SKM-1 treated with dmso at 0.1 percent for 144 hours (cell line): ENCODE results near the gene JMJD8.

Experiments used
- DNase-seq: peaks from one replicate; lab custom pipeline; 2025; ENCODE audit not compliant: unreplicated experiment; lab: John Stamatoyannopoulos, UW

JMJD8 gene

GRCh38 chr16:722835-723633 is 38.9 kb upstream of the JMJD8 start:
- no peak for DNase-seq

GRCh38 chr16:721765-722540 is 37.8 kb upstream of the JMJD8 start:
- no peak for DNase-seq

- peak; percentile 81 for DNase-seq
These were observed 37.0 kb upstream of the JMJD8 start, which contains the start of gene ANTKMT for GRCh38 chr16:720990-721764. Gene ANTKMT, plus strand, starts transcription at chr16:721146. Its CDS starts 129 bp downstream, at chr16:721275.

DNA sequence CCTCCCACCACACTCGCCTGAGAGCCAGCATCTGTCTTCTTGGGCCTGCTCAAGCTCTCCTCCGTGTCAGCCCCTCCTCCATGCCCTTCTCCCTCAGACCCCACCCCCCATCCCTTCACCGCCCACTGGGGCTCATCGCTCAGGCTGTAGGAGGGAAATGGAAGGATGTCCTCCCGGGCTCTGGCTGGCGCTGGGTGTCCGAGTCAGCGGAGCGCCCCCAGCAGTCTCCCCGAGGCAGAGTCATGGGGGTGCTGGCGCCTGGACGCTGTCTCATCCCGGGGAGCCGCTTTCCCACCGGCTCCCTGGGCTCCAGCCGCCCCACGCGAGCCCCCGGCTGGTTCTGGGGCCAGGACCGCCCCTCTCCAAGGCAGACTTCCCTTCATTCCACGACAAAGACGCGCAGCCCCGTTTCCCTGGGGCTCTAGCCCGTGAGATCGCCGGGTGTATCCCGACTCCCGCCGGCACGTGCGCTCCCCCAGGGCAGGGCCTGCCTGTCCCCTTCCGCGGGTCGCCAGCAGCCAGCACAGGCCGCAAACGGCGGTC is 36.4 kb upstream of the JMJD8 start:
- peak; percentile 25 for DNase-seq

DNA sequence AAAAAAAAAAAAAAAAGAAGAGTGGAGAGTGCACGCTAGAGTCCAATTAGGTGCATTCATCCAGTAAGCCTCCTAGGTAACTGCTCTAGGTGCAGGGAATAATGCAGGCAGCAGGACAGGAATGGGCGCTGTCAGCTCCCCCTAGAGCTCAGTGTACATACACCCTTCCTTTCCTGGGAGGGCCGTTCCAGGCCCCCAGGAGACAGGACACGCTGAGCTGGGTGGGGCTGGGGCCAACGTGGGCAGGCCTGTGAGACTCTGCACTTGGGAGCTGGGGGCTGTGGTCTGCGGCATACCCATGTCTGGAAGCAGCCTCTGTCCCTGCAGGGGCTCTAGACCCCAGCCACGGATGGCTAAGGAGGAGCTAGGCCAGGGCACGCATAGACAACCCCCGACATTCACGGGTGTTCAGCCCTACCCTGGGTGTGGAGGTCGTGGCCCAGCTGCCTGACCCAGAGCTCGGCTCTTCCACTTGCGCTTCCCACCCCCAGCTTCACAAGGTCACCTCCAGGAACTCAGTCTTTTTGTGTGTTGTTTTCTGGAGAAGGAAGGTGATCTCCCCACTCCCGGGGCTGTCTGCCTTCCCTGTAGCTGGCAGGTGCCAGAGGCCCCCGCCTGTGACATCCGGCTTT is 35.8 kb upstream of the JMJD8 start:
- DNase-seq: no peak

- DNase-seq: no peak
These were observed 34.8 kb upstream of the JMJD8 start for GRCh38 chr16:718922-719321.

DNA sequence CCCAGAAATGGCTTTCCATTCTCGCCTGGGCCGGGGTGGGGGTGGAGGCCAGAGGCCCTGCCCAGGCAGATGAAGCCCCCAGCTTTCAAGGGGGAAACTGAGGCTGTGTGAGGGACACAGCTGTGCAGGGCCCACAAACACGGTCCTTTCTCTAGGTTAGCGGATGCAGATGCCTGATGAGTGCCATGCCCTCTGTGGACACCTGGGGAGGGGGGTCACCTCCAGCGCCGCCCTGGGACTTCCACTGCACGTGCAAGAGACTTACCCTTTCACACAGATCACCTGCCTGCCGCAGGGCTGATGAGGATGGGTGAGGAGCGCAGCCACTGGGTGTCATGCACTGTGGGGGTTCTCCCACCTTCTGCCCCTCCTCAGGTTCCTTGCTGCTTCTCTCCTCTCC is 34.3 kb upstream of the JMJD8 start:
- DNase-seq: no peak

DNA sequence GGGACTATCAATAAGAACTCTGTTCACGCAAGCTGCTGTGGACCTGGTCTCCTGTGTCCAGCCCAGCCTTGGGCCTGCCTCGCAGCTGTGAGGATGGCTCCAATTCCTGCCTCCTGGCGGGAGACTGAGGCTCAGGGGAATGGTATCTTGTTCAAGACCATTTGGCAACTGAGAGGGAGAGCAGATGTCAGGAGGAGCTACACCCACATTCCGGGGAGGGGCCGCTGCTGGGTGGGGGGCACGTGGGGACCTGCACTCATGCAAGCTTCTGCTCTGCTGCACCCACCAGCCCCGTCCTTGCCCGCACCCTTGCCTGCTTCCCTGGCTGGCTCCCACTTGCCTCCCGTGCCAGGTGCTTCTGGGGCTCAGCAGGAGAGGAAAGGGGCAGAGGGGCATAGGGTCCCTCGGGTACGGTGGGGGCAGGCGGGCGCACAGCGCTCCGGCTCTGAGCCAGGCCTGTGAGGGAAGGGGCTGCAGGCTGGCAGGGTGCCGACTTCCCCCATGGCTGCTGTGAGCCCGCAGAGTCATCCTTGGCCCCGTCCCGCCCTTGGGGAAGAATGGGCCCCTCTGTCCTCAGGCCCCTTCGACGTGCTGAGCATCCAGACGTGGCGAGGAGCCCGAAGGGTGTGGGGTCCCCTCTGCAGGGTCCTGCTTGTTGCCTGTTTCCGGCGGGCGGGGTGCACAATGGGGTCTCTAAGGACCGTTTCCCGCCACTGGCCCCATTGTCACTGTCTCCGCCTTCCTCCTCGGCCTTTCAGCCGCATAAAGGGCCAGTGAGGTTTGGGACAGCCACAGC is 33.5 kb upstream of the JMJD8 start:
- no peak for DNase-seq

DNA sequence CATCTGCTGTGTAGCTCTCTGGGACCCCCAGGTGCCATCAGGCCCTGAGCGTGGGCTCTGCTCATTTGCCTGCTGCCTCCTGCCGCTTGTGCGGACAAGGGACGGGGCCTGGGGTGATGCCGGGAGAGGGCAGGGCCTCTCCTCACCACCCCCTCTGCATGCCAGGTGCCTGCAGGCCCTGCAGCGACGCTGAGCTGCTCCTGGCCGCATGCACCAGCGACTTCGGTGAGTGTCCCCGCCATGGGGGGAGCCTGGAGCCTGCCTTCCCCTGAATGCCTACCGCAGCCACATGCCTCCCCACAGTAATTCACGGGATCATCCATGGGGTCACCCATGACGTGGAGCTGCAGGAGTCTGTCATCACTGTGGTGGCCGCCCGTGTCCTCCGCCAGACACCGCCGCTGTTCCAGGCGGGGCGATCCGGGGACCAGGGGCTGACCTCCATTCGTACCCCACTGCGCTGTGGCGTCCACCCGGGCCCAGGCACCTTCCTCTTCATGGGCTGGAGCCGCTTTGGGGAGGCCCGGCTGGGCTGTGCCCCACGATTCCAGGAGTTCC is 32.7 kb upstream of the JMJD8 start:
- no peak for DNase-seq

DNA sequence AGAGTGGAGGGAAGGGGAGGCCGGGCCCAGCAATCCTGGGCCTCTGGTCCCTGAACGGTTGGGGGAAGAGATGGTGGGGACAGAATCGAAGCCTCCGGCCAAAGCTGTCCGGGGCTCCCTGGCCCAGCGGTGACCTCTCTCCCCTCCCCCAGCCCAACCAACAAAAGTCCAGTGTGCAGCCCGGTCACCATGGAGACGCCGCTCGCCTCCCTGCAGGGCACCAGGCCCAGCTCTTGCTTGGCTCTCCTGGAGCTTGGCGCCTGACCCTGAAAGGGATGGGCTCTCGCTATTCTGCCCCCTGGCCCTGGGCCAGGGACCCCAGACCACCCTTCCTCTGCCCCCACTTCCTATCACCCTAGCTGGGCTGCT is 32.0 kb upstream of the JMJD8 start:
- no peak for DNase-seq

DNA sequence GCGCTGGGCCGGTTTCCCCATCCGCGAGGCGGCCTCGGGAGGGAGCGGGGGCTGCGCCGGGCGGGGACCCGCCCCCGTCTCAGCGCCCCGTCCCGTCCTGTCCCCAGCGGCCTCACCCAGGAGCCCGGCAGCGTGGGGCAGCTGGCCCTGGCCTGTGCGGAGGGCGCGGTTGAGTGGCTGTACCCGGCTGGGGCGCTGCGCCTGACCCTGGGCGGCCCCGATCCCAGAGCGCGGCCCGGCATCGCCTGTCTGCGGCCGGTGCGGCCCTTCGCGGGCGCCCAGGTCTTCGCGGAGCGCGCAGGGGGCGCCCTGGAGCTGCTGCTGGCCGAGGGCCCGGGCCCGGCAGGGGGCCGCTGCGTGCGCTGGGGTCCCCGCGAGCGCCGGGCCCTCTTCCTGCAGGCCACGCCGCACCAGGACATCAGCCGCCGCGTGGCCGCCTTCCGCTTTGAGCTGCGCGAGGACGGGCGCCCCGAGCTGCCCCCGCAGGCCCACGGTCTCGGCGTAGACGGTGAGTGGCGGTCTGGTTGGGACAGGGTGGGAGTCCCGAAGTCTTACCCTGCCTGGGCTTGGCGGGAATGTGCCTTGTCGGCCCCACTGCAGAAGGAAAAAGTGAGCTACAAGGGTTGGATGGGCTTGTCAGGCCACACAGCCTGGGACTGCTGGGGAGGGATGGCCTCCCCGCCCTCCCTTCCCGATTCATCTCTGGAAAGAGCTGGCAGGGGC is 31.5 kb upstream of the JMJD8 start:
- no peak for DNase-seq

- DNase-seq: peak; percentile 68
These were observed 30.7 kb upstream of the JMJD8 start, which contains the start of gene METRN for GRCh38 chr16:714558-715476. Gene METRN, plus strand, starts transcription at chr16:715118. Its CDS starts 172 bp downstream, at chr16:715290.

DNA sequence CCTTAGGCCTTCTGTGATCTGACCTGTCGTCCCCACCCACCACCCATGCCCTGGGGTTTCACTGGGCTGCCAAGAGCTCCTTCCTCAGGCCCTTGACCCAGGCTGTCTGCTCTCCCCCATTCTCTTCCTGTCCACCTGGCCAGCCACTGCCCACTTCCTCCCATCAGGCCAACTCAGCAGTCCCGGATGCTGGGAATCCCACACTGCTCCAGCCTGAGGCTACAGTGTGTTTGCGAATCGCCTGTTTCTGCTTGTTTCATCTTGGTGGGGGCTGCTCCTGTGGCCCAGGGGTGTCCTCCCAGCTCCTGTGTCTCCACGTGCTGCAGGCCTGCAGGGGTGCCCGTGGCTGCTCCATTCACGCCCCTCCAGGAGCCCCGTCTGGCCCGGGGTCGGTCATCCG is 29.9 kb upstream of the JMJD8 start:
- no peak for DNase-seq

DNA sequence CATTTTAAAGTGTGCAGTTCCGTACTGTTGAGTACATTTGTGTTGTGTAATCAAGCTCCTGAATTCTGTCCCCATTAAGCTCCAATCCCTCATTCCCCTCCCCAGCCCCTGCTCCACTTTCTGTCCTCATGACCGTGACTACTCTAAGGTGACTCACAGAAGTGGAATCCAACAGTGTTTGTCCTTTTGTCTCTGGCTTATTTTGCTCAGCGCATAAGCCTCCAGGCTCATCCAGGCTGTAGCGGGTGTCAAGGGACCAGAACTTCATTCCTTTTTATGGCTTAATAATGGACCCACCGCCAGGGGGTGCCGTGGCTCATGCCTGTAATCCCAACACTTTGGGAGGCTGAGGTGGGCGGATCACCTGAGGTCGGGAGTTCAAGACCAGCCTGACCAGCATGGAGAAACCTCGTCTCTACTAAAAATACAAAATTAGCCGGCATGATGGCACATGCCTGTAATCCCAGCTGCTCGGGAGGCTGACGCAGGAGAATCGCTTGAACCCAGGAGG is 28.7 kb upstream of the JMJD8 start:
- peak; percentile 33 for DNase-seq

DNA sequence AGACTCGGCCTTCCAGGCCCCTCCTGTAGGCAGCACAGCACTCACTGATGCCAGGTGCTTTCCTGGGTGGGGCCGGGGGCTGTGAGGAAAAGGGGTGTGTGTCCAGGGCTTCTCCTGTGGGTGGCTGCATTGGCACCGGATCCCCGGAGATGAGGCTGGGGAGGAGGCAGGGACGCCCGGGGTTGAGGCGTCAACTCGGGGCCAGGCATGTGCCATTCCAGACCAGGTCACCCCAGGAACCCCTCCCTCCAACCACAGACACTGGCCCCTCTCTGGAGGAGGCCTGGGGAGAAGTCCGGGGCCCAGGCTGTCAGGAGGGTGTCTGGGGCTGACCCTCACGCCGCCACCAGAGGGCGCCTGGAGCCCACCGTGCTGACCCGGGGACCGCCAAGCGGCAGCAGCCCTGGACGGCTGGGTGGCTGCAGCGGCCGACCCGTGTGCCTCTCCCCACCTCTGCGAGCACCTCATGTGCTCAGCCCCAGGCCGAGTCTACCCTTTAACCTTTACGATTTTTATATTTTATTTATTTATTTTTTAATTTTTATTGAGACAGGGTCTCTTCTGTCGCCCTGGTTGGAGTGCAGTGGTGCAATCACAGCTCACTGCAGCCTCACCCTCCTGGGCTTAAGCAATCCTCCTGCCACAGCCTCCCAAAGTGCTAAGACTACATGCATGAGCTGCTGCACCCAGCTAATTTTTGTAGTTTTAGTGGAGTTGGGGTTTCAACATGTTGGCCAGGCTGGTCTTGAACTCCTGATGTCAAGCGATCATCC is 27.6 kb upstream of the JMJD8 start:
- peak; percentile 45 for DNase-seq

- DNase-seq: no peak
These were observed 26.9 kb upstream of the JMJD8 start for GRCh38 chr16:711084-711483.

- DNase-seq: no peak
These were observed 26.5 kb upstream of the JMJD8 start for GRCh38 chr16:710500-711075.
